HCT116 (cell line): Measurements from ENCODE around the gene IGF2.

Experiments used
- EZH2 ChIP-seq: fragments of 200-600 bp; sonication (generic); IDR thresholded peaks from 2 replicates; pipeline ENCODE4 v1.6.1; 2017; ENCODE audit warnings: antibody characterized with exemption, mixed run types
- JUND ChIP-seq: IDR thresholded peaks from 2 replicates; pipeline ENCODE4 v1.6.1; 2012
- POLR2A ChIP-seq: IDR thresholded peaks from 2 replicates; pipeline ENCODE4 v1.7.0; 2011; ENCODE audit warnings: borderline replicate concordance; ENCODE audit not compliant: insufficient read depth, insufficient read length; ENCODE audit errors: extremely low read depth
- YY1 ChIP-seq: IDR thresholded peaks from 2 replicates; pipeline ENCODE4 v1.6.1; 2011; ENCODE audit warnings: low read length, low read depth, moderate library complexity, mild to moderate bottlenecking; ENCODE audit not compliant: insufficient replicate concordance; ENCODE audit errors: extremely low read depth
- ZFX ChIP-seq: fragments of 450-650 bp; IDR thresholded peaks from 2 replicates; pipeline ENCODE4 v1.6.1; 2017
- ZNF274 ChIP-seq: fragments of 200-500 bp; sonication (Bioruptor generic); IDR thresholded peaks from 2 replicates; pipeline ENCODE4 v1.6.1; 2014; ENCODE audit warnings: mild to moderate bottlenecking, low read depth, low read length, inconsistent platforms
- TF ChIP-seq, protein P1 (sequence below), 3 experiments: fragments of 200-600 bp in 1 of 3; sonication (generic) in 1 of 3; IDR thresholded peaks in 2 of 3; conservative IDR thresholded peaks in 1 of 3; 2 replicates each; pipeline ENCODE4 v1.5.1; 2012 to 2017; ENCODE audit warnings: low read depth in 2 of 3, low read length in 2 of 3, antibody characterized with exemption in 1 of 3, borderline replicate concordance in 1 of 3, control low read depth in 1 of 3, mild to moderate bottlenecking in 1 of 3, mixed read lengths in 1 of 3, mixed run types in 1 of 3, moderate library complexity in 1 of 3; ENCODE audit not compliant: insufficient read depth in 1 of 3
- TF ChIP-seq, protein P2 (sequence below): IDR thresholded peaks from 2 replicates; pipeline ENCODE4 v1.6.1; 2012
- TF ChIP-seq, protein P3 (sequence below): IDR thresholded peaks from 2 replicates; pipeline ENCODE4 v1.6.1; 2012; ENCODE audit warnings: low read depth
- TF ChIP-seq, protein P4 (sequence below): IDR thresholded peaks from 2 replicates; pipeline ENCODE4 v1.6.1; 2011; ENCODE audit warnings: mild to moderate bottlenecking, low read length, moderate library complexity; ENCODE audit not compliant: insufficient replicate concordance; ENCODE audit errors: extremely low read depth

DNA sequence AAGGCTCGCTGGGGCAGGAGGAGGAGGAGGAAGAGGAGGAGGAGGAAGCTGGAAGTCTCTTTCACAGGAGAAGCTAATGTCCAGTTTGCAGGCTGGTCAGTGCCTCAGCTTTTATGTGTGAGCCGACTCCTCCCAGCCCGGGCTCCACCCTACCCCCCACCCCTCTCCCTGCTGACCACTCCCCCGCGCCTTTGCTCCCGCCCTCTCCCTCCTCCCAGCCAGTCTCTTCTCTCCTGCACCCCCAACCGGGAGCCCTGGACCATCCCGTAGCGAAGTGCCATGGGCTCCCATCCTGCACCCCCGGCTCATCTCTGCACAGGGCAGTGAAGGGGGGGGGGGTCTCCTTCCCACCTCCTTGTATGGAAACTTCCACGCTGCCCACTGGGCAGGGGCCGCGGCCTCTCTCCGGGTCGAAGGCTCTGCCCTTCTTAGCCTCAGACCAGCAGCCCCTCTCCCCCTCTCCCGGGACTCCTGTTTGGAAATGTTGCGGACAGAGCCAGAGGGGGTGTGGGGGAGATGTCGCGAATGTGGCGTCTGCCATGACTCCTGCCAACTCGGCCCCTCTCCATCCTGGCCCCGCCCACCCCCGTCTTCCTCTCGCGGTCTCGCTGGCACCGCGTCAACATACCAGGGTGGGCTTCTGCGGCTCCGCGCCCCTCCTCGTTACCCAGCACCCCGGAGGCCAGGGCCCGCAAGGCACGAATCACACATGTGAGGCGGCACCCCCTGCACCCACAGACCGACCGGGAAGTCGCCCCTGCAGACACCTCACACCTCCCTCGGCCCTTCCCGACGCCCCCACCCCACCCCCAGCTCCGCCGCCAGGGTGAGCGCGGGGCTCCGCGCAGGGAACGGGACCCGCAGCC lies 1.8 kb downstream of the IGF2 start:
- TF ChIP-seq, protein P1, sequence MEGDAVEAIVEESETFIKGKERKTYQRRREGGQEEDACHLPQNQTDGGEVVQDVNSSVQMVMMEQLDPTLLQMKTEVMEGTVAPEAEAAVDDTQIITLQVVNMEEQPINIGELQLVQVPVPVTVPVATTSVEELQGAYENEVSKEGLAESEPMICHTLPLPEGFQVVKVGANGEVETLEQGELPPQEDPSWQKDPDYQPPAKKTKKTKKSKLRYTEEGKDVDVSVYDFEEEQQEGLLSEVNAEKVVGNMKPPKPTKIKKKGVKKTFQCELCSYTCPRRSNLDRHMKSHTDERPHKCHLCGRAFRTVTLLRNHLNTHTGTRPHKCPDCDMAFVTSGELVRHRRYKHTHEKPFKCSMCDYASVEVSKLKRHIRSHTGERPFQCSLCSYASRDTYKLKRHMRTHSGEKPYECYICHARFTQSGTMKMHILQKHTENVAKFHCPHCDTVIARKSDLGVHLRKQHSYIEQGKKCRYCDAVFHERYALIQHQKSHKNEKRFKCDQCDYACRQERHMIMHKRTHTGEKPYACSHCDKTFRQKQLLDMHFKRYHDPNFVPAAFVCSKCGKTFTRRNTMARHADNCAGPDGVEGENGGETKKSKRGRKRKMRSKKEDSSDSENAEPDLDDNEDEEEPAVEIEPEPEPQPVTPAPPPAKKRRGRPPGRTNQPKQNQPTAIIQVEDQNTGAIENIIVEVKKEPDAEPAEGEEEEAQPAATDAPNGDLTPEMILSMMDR (IDR thresholded peaks at IDR 0.05 in 2 of 3, conservative IDR thresholded peaks at IDR 0.05 in 1 of 3; ENCODE audit: borderline replicate concordance in 1 of 3, insufficient read depth in 1 of 3, low read depth in 2 of 3, low read length in 2 of 3): no peak
- TF ChIP-seq ZNF274 (no peak), JUND (no peak), YY1 (no peak), EZH2 (no peak), POLR2A (no peak), ZFX (peak; percentile 27; the same call in 1 of the 2 replicates)
- TF ChIP-seq, protein P2, sequence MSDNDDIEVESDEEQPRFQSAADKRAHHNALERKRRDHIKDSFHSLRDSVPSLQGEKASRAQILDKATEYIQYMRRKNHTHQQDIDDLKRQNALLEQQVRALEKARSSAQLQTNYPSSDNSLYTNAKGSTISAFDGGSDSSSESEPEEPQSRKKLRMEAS: no peak
- TF ChIP-seq, protein P3, sequence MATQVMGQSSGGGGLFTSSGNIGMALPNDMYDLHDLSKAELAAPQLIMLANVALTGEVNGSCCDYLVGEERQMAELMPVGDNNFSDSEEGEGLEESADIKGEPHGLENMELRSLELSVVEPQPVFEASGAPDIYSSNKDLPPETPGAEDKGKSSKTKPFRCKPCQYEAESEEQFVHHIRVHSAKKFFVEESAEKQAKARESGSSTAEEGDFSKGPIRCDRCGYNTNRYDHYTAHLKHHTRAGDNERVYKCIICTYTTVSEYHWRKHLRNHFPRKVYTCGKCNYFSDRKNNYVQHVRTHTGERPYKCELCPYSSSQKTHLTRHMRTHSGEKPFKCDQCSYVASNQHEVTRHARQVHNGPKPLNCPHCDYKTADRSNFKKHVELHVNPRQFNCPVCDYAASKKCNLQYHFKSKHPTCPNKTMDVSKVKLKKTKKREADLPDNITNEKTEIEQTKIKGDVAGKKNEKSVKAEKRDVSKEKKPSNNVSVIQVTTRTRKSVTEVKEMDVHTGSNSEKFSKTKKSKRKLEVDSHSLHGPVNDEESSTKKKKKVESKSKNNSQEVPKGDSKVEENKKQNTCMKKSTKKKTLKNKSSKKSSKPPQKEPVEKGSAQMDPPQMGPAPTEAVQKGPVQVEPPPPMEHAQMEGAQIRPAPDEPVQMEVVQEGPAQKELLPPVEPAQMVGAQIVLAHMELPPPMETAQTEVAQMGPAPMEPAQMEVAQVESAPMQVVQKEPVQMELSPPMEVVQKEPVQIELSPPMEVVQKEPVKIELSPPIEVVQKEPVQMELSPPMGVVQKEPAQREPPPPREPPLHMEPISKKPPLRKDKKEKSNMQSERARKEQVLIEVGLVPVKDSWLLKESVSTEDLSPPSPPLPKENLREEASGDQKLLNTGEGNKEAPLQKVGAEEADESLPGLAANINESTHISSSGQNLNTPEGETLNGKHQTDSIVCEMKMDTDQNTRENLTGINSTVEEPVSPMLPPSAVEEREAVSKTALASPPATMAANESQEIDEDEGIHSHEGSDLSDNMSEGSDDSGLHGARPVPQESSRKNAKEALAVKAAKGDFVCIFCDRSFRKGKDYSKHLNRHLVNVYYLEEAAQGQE: no peak
- TF ChIP-seq, protein P4, sequence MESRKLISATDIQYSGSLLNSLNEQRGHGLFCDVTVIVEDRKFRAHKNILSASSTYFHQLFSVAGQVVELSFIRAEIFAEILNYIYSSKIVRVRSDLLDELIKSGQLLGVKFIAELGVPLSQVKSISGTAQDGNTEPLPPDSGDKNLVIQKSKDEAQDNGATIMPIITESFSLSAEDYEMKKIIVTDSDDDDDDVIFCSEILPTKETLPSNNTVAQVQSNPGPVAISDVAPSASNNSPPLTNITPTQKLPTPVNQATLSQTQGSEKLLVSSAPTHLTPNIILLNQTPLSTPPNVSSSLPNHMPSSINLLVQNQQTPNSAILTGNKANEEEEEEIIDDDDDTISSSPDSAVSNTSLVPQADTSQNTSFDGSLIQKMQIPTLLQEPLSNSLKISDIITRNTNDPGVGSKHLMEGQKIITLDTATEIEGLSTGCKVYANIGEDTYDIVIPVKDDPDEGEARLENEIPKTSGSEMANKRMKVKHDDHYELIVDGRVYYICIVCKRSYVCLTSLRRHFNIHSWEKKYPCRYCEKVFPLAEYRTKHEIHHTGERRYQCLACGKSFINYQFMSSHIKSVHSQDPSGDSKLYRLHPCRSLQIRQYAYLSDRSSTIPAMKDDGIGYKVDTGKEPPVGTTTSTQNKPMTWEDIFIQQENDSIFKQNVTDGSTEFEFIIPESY: no peak
